Aortic smooth muscle cell (primary cell): ENCODE results near the gene ADGRF4. TPM values are rescaled to one million over a fixed set of nuclear protein-coding genes. Genes with fewer than 3 reads are reported as not detected.

Source experiments
- total RNA-seq: library from RNA; depleted of rRNA; stranded (reverse); fragments of >200 nt; gene quantifications from 2 replicates; pipeline ENCODE4 v1.2.3, GENCODE V29; 2014

The ADGRF4 gene, protein sequence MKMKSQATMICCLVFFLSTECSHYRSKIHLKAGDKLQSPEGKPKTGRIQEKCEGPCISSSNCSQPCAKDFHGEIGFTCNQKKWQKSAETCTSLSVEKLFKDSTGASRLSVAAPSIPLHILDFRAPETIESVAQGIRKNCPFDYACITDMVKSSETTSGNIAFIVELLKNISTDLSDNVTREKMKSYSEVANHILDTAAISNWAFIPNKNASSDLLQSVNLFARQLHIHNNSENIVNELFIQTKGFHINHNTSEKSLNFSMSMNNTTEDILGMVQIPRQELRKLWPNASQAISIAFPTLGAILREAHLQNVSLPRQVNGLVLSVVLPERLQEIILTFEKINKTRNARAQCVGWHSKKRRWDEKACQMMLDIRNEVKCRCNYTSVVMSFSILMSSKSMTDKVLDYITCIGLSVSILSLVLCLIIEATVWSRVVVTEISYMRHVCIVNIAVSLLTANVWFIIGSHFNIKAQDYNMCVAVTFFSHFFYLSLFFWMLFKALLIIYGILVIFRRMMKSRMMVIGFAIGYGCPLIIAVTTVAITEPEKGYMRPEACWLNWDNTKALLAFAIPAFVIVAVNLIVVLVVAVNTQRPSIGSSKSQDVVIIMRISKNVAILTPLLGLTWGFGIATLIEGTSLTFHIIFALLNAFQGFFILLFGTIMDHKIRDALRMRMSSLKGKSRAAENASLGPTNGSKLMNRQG
- under 0.01 and 0.13 TPM in 2 replicates for total RNA-seq

DNA sequence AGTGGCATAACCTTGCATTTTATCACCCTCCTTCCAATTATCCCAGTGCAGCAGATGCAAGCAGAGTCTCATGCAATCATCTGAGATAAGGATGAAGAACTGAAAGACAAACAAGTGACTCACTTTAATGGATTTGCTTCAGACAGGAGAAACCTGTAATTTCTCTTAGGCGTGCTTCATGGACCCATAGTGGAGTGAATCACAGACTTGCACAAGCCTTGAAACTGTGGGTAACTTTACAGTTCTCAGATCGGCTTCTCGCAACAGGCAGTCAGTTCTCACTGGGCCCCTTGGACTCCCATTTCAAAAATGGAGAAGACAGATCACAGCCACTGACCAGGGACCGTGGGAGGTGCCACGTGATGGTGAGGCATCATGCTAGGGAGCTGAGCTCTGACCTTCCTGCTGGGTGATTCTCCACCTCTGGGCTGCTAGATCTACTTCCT lies at the start of gene ADGRF4:
Gene ADGRF4 (plus strand): TSS at position 239 of the 446 bp plus-strand sequence. CDS start 8,666 bp downstream, outside the sequence.

Other genes with a start within 250 kb of the ADGRF4 start
- gene CD2AP, start 220.8 kb upstream of the ADGRF4 start, total RNA-seq = 30.0 and 34.1 TPM in 2 replicates
- gene OPN5, start 83.5 kb downstream of the ADGRF4 start, total RNA-seq = 0.19 and 1.1 TPM in 2 replicates